ENCODE results near the gene LDLRAD3.

DNA sequence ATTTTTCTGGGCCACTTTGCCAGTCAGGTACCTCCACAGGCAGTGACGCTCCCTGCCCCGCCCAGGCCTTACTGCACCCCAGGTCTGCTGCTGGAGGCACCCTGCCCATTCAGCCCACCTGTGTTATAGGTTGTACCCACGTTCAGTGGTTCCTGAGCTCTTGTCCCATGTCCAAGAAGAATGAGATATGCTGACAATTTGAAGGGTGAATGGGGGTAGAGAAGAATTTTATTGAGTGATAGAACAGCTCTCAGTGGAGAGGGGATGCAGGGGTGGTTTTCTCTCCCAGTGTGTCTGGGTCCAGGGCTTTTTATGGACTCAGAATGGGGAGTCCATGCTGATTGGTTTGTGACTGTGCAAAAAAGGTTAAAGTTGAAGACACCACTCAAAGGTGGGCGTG lies 149.7 kb downstream of the LDLRAD3 start:
- TF ChIP-seq CTCF (optimal IDR thresholded peaks at IDR 0.05 in 1 of 3, IDR thresholded peaks at IDR 0.05 in 1 of 3, conservative IDR thresholded peaks at IDR 0.05 in 1 of 3; ENCODE audit: extremely low read depth in 1 of 3, insufficient read depth in 2 of 3, low read length in 3 of 3) (no peak), EZH2 (IDR thresholded peaks at IDR 0.05; ENCODE audit: low read length) (no peak)

All from keratinocyte (primary cell).